ENCODE measurements around the gene CYP27B1. TPM values are rescaled to one million over a fixed set of nuclear protein-coding genes. Genes with fewer than 3 reads are reported as not detected.

The CYP27B1 gene
- total and polyA plus RNA-seq, 2 donors (not counting 3 experiments of a cell fraction or from before 2014, with no cell fraction given), result 0.62 to 2.7 TPM

Small RNA genes lying within 50 kb of the gene (microRNA-seq; reads per million reads assigned to microRNA genes)
- gene MIR6759 (ENCODE audit: borderline number of aligned reads, borderline replicate concordance), result not detected

Small RNA genes lying within 50 kb of the gene (small RNA-seq; reads per million reads assigned to genes)
- gene RNU6-1083P (ENCODE audit: insufficient read depth, insufficient read length, low read depth, low replicate concordance), result not detected

Other genes with a start within 250 kb of the CYP27B1 start
- 9.8 and 13.7 TPM in 2 replicates for gene DDIT3, start 246.6 kb downstream of the CYP27B1 start, total RNA-seq
- gene DDIT3, start 246.6 kb downstream of the CYP27B1 start, polyA plus RNA-seq, result 15.4 and 22.0 TPM in 2 replicates
- 85.6 and 95.2 TPM in 2 replicates for gene MBD6, start 244.3 kb downstream of the CYP27B1 start, total RNA-seq
- gene MBD6, start 244.3 kb downstream of the CYP27B1 start, polyA plus RNA-seq, result 8.5 and 10.6 TPM in 2 replicates
- 157 and 161 TPM in 2 replicates for gene DCTN2, start 219.9 kb downstream of the CYP27B1 start, total RNA-seq
- gene DCTN2, start 219.9 kb downstream of the CYP27B1 start, polyA plus RNA-seq, result 146 and 234 TPM in 2 replicates
- gene KIF5A, start 217.0 kb downstream of the CYP27B1 start, total RNA-seq, result 0.12 and 0.35 TPM in 2 replicates
- 0.05 and 0.07 TPM in 2 replicates for gene KIF5A, start 217.0 kb downstream of the CYP27B1 start, polyA plus RNA-seq
- gene PIP4K2C, start 175.9 kb downstream of the CYP27B1 start, total RNA-seq, result 9.1 and 11.5 TPM in 2 replicates
- 10.5 and 11.3 TPM in 2 replicates for gene PIP4K2C, start 175.9 kb downstream of the CYP27B1 start, polyA plus RNA-seq
- gene DTX3, start 162.3 kb downstream of the CYP27B1 start, total RNA-seq, result 25.9 and 34.5 TPM in 2 replicates
- 51.4 and 65.0 TPM in 2 replicates for gene DTX3, start 162.3 kb downstream of the CYP27B1 start, polyA plus RNA-seq
- gene ARHGEF25, start 155.6 kb downstream of the CYP27B1 start, total RNA-seq, result 4.7 and 7.4 TPM in 2 replicates
- 3.5 and 4.7 TPM in 2 replicates for gene ARHGEF25, start 155.6 kb downstream of the CYP27B1 start, polyA plus RNA-seq
- 0.25 and 0.35 TPM in 2 replicates for gene B4GALNT1, start 133.9 kb downstream of the CYP27B1 start, total RNA-seq
- gene B4GALNT1, start 133.9 kb downstream of the CYP27B1 start, polyA plus RNA-seq, result 0.24 and 0.33 TPM in 2 replicates
- gene OS9, start 72.9 kb downstream of the CYP27B1 start, total RNA-seq, result 188 and 212 TPM in 2 replicates
- gene OS9, start 72.9 kb downstream of the CYP27B1 start, polyA plus RNA-seq, result 374 and 561 TPM in 2 replicates
- gene AGAP2, start 28.3 kb downstream of the CYP27B1 start, total RNA-seq, result 0.05 and 0.24 TPM in 2 replicates
- 0.04 and 0.05 TPM in 2 replicates for gene AGAP2, start 28.3 kb downstream of the CYP27B1 start, polyA plus RNA-seq
- gene TSPAN31, start 22.0 kb downstream of the CYP27B1 start, total RNA-seq, result 14.6 and 15.0 TPM in 2 replicates
- gene TSPAN31, start 22.0 kb downstream of the CYP27B1 start, polyA plus RNA-seq, result 33.3 and 43.9 TPM in 2 replicates
- 156 and 171 TPM in 2 replicates for gene CDK4, start 14.8 kb downstream of the CYP27B1 start, total RNA-seq
- 300 and 332 TPM in 2 replicates for gene CDK4, start 14.8 kb downstream of the CYP27B1 start, polyA plus RNA-seq
- gene MARCHF9, start 12.0 kb downstream of the CYP27B1 start, total RNA-seq, result 3.0 and 4.6 TPM in 2 replicates
- gene MARCHF9, start 12.0 kb downstream of the CYP27B1 start, polyA plus RNA-seq, result 4.8 and 5.8 TPM in 2 replicates
- gene METTL1, start 5.0 kb upstream of the CYP27B1 start, total RNA-seq, result 24.3 and 24.8 TPM in 2 replicates
- 23.6 and 25.0 TPM in 2 replicates for gene METTL1, start 5.0 kb upstream of the CYP27B1 start, polyA plus RNA-seq
- 6.6 and 8.8 TPM in 2 replicates for gene EEF1AKMT3, start 5.5 kb upstream of the CYP27B1 start, total RNA-seq
- gene EEF1AKMT3, start 5.5 kb upstream of the CYP27B1 start, polyA plus RNA-seq, result 7.3 and 7.9 TPM in 2 replicates
- gene TSFM, start 15.7 kb upstream of the CYP27B1 start, total RNA-seq, result 39.3 and 41.8 TPM in 2 replicates
- 13.2 and 16.5 TPM in 2 replicates for gene TSFM, start 15.7 kb upstream of the CYP27B1 start, polyA plus RNA-seq
- 2.2 and 3.0 TPM in 2 replicates for gene AVIL, start 51.7 kb upstream of the CYP27B1 start, total RNA-seq
- 1.0 and 1.1 TPM in 2 replicates for gene AVIL, start 51.7 kb upstream of the CYP27B1 start, polyA plus RNA-seq
- 128 and 142 TPM in 2 replicates for gene CTDSP2, start 79.7 kb upstream of the CYP27B1 start, total RNA-seq
- gene CTDSP2, start 79.7 kb upstream of the CYP27B1 start, polyA plus RNA-seq, result 120 and 146 TPM in 2 replicates
- gene ATP23, start 174.5 kb upstream of the CYP27B1 start, total RNA-seq, result 5.9 and 7.2 TPM in 2 replicates
- gene ATP23, start 174.5 kb upstream of the CYP27B1 start, polyA plus RNA-seq, result 9.0 and 14.5 TPM in 2 replicates

Measured in endothelial cell of umbilical vein (primary cell).